SH-SY5Y (cell line): ENCODE results near the gene PDE4D.

ENCODE experiments used
- GATA2 ChIP-seq: IDR thresholded peaks from 2 replicates; pipeline ENCODE4 v1.6.1; 2011; ENCODE audit warnings: mild to moderate bottlenecking, low read depth, low read length
- GATA3 ChIP-seq: IDR thresholded peaks from 2 replicates; pipeline ENCODE4 v1.6.1; 2011; ENCODE audit warnings: low read depth, mild to moderate bottlenecking, low read length, moderate library complexity

Gene PDE4D

DNA sequence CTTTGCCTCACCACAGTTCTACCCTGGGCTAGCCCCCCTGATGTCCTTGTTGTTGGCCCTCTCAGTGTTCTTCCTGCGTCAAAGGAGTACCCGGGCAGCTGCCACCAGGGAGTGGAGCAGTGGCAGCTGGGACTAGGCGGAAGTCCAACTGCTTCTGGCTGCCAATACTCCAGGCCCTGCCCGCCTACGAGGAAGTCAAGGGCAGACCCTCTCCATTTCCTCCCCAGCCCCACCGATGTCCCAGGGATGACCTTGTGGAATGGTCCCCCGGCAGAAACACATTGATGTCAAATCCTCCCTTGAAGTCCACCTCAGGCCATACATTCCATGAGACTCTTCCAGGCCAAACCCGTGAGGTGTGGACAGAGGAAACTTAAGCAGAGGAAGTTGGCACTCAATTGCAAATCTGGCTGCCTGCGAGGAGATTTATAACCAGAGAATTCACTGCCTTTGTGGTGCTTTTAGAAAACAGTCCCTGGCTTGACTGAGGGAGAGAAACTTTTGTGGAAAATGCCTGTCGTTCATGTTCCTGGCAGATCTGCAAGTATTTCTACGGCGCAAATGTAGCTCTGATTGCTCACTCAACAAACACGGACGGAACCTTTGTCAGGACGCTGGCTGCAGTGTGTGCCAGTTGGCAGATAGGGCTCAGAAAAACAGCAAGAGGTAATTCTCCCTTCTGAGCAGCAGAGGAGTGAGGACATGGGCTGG lies 970.9 kb downstream of the PDE4D start:
- no peak for TF ChIP-seq GATA3
- no peak for TF ChIP-seq GATA2

- no peak for TF ChIP-seq GATA3
- no peak for TF ChIP-seq GATA2
Measured at GRCh38 chr5:58921159-58921558, 972.4 kb downstream of the PDE4D start.

GRCh38 chr5:58919833-58920232 lies 973.7 kb downstream of the PDE4D start:
- no peak for TF ChIP-seq GATA2
- TF ChIP-seq GATA3: no peak
